HG03060 (cell line): Measurements from ENCODE around the gene VSIG8.

ENCODE experiments used
- ATAC-seq: cut with Tn5 transposase; IDR thresholded peaks from one replicate; pipeline ENCODE4 v1.9.1; 2021; ENCODE audit warnings: low read depth, moderate number of reproducible peaks; ENCODE audit not compliant: unreplicated experiment

Gene VSIG8

DNA sequence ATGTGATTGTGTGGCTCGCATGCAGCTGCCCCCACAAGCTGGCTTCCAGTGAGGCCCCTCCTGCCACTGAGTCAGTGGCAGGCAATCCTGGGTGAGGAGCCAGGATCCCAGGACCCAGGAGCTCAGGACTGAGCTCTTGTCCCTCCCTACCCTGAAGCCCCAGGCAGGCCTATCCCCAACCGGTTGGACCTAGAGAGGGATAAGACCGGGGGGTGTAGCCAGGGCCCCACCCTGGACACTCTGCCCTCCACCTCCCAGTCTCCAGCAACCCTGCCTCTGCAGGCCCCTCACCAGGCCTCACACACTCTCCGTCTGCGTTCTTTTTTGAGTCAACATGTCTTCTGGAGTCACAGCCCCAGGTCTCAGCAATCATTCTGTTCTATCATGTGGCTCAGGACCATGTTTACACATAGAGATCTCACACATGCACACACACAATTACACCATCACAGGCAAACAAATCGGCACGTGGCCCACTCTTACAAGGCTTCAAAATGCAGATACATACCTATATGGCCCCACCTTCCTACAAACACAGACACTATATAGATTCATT, 2.6 kb downstream of the VSIG8 start:
- ATAC-seq, result no peak

GRCh38 chr1:159857889-159858288, 4.6 kb downstream of the VSIG8 start:
- no peak for ATAC-seq

GRCh38 chr1:159856576-159856975, 5.9 kb downstream of the VSIG8 start:
- ATAC-seq, result no peak

DNA sequence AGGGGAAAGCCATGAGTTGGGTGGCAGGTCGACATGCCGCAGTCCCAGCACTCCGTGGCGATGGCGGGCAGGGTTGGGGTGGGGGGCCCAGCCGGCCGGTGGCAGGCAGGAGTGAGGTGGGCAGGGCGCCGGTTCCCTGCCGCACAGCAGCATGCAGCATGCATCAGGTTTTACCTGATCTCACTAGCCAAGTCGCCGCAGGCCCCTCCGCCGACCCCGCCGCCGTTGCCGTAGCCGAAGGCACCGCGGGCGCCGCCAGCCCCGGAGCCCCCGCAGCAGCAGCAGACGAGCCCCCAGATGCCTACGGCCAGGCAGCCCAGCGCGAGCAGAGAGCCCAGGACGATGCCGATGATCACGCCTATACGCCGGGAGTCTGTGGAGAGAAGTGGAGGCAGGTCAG, 6.7 kb downstream of the VSIG8 start:
- ATAC-seq, result no peak

- ATAC-seq, result no peak
These were observed 7.7 kb downstream of the VSIG8 start for GRCh38 chr1:159854693-159855192.

DNA sequence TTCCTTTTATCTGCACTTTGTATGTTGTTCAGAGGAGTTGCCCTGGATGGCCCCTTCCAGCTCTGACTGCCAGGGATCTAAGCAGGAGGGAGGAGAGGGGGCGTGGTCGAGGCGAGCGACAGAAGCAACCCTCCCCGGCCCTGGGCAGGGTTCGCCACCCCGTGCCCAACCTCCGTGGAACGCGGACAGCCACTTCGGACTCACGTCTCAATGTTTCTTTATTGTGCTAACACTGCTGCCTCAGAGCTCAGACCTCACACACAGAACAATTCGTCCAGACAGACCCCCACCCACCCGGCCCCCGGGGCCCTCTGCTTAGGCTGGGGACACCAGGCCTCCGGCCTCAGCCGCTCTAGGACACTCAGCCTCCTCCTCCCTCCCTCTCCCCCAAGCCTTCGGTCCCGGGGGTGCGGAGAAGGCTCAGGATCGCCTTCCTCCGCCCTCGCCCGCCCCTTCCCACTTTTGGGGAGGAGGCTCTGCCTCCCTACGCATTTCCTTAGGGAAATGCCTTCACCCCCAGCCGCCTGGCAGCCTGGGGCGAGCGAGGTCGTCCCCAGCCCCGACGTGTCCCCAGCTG, 8.3 kb downstream of the VSIG8 start:
- ATAC-seq, result no peak

DNA sequence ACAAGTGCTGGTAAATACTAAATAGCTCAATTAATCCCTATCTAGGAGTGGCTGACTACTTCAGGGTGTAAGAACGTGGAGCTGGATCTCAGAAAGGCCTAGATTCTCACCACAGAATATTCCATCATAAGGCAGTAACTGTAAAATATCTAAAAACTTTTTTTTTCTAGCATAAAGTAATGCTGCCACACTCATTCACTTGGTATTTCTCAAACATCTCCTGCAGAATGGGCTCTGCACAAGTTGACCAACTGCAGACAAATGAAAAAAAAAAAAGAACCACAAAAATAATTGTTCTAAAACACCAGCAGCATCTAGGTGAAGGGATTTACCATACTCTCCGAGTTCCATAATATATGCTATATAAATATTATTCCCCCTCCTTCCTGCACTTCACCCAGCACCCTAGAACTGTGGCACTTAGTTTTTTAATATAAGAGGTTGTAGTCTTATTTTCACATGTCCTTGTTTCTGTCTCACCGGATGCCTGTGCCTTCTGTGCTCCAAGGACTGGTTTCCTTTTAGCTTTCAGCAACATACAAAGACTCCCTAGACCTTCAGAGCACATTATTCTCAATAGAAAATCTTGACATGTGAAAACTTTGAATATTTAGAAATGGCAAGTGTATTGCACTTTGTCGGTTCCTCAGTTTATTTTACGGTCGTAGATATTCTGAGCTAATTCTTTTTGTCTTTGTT, 8.9 kb downstream of the VSIG8 start:
- ATAC-seq, result no peak

DNA sequence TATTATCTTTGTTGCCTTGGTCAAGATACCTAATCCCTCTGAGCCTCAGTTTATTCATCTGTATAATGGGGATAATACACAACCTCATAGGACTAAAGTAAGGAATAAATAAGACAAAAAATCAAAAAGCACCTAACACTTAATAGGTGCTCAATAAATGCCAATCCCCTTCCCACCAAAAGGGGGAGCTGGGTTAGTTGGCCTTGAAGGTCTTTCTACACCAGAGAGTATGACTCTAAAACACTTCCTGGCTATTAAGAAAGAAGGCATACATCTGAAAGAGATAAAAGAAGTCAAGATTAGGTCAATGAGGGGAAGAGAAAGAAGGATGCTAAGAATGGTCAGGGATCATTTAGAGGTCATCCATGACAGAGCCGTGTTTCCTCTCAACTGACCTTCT, 11.1 kb downstream of the VSIG8 start:
- ATAC-seq, result no peak

DNA sequence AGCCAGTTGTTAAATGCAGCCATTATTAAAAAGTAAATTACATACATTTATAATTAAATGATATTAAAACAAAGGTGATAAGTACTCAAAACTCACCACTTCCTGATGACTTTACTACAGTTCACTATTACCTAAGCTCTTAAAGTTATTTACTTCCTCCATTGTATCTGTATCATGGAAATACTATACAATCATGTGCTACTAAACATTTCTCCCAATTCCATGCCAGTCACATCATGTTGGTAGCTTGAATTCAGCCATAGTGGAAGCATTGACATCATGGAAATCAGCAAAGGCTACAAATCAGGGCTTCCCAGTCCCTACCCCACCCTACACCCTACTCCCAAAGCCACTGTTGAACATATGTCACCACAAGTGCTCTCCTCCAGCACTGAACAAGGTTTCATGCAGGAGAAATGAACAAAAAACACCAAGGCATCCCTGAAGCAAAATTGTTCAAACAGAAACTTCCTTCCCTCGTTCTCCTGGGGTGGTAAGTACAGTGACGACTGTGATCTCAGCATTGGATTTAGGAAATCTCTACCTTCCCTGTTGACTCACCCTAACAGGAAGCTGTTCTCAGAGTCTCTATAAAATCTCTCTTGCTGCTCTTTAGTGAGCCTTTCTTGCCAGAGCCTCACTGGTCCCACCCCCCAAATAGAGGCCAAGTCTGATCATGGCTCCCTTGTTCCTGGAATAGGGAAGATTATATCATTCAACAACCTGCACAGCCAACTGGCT, 12.7 kb downstream of the VSIG8 start:
- ATAC-seq, result no peak

- ATAC-seq, result no peak
These were observed 14.1 kb downstream of the VSIG8 start for GRCh38 chr1:159848326-159848725.

DNA sequence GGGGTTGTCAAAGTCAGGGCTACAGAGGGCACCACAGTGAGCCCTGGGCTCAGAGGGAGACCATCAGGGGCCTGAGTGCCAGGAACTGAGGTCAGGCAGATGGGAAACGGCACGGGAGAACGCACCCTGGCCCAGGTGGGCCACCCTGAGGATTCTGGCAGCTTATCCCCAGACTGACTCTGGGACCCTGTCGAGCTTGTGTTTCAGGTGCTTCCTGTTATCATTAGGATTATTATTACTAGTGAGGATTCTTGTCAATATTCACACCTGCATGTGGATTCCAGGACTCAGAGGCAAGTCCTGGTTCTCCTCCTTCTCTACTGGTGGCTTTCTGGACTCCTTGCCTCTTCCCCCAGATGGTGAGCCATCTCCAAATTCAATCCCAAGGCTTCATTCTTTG, 15.2 kb downstream of the VSIG8 start:
- ATAC-seq, result no peak

DNA sequence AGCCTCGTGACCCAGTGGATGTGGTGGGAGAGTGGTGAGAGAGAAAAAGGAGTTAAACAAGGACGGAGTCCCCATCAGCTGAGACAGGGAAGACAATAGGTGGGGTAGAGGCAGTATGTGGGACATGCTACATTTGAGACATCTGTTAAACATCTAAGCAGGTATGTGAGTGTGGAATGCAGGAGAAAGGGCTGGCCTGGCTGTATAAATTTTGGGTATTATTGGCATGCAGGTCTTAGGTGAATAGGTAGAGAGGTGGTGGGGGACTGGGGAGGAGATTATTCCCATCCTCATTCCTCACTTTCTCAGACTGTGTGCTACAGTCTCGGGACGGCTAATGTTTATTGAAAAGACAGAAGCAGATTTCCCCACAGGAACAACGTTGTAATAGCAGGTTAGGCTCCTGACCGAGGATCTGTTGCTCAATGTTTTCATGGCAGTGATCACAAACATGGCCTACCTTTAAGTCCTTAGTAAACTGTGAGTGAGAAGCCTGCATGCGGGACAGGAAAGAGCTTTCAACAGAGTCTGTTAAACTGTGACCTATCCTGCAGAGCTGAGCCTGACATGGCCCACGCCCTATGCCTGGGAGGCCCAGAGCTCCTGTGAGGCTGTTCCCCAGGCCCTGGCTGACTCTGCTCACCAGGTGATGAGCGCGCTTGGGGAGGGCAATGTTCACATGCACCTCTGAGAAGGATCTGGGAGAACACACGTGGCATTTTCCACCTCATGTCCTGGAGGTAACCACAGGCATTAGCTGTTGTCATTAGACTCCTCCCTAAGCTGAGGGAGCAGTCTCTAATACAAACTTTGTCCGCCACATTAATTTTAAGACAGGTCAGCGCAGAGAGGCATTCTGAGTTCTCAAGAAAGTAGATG, 16.5 kb downstream of the VSIG8 start:
- ATAC-seq, result no peak

GRCh38 chr1:159843459-159843858, 19.0 kb downstream of the VSIG8 start:
- no peak for ATAC-seq

DNA sequence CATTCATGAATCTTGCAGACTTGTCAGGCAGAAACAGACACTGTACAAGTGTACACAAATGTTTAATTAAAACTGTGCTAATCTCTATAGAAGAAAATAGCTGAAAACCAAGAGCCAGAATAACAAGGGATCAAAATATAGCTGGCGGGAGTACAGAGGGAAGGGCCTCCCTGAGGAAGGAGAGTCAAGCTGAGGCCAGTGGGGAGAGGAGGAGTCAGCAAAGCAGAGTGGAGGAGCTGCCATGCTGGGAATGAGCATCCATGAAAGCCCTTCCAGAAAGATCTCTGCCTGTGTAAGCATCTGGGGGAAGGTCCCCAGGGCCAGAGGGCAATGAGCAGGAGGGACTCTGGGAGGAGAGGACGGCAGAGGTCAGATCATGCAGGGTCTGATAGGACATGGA, 20.7 kb downstream of the VSIG8 start:
- ATAC-seq, result no peak

DNA sequence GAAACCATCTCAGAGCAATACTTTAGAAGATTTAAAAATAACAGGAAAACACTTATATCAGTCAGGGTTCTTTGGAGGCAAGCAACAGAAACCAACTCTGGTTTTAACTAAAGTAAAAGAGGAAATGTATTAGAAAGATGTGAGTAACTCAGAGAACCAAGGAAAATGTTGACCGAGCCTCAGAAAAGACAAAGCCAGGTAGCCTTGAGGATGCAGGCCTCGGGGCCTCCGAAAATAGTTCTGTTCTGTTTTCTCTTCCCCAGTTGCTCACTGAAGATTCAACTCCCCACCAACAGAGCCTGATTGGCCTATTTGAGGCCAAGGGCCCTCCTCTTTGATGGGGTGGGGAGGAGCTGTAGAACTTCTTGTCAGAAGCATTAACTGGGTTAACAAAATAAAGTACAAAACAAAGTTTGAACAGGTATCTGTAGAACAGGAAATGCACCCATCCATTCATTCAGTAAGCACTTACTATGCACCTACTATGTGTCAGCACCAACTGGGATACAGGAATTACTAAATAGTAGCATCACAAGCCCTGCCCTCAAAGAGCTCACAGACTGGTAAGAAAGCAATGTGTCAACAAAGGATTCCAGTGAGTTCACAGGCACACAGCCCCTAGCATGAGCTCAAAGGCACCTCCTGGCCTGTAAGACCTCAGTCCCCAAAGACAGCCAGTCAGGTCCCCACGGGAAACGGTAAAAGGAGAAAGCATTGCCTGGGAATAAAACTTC, 23.2 kb downstream of the VSIG8 start:
- ATAC-seq, result peak; percentile 75

DNA sequence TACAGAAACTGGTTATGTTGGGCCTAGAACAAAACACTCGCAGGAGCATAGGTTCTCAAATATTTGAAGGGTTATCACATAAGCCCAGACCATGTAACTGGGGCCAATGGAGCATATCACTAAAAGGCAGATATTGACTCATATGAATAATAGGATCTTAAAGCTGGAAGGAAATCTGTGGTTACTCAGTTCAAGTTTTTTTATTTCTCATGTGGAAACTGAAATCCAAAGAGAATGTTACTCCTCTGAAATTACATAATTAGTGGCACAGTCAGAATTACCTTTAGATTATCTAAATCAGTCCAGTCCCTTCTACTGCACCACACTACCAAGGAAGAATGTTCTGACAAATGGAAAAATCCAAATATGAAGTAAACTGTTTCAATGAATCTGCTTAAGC, 23.7 kb downstream of the VSIG8 start:
- peak; percentile 17 for ATAC-seq

- ATAC-seq, result no peak
These were observed 26.5 kb downstream of the VSIG8 start for GRCh38 chr1:159835862-159836525.

DNA sequence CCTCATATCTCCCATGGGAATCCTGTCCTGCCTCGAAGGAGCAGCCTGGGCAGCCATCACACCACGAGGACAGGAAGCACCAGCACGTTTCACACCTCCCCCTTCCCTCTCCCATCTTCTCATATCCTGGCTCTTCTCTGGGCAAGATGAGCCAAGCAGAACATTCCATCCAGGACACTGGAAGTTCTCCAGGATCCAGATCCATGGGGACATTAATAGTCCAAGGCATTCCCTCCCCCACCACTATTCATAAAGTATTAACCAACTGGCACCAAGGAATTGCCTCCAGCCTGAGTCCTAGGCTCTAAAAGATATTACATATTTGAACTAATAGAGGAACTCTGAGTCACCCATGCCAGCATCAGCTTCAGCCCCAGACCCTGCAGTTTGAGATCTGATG, 27.1 kb downstream of the VSIG8 start:
- no peak for ATAC-seq

GRCh38 chr1:159832309-159832708, 30.1 kb downstream of the VSIG8 start:
- ATAC-seq, result no peak
